GM21360 (cell line): ENCODE results near the gene KXD1.
"Not testable (repeated sequence)": the region's sequence is repeated elsewhere in the genome, so short reads cannot be mapped to it uniquely, and the experiment has no call there.

Experiments used
- ATAC-seq: cut with Tn5 transposase; IDR thresholded peaks from one replicate; pipeline ENCODE4 v1.9.1; 2021; ENCODE audit warnings: mild to moderate bottlenecking, moderate library complexity; ENCODE audit not compliant: unreplicated experiment

KXD1 gene

GRCh38 chr19:18576383-18576782 is 18.7 kb downstream of the KXD1 start:
- ATAC-seq = no peak

- ATAC-seq = no peak
Measured at GRCh38 chr19:18577365-18577914, 19.8 kb downstream of the KXD1 start.

GRCh38 chr19:18580311-18580710 is 22.6 kb downstream of the KXD1 start:
- no peak for ATAC-seq

GRCh38 chr19:18586306-18586705 is 28.6 kb downstream of the KXD1 start:
- ATAC-seq = no peak

GRCh38 chr19:18587561-18587960 is 29.9 kb downstream of the KXD1 start:
- no peak for ATAC-seq

- no peak for ATAC-seq
Measured at GRCh38 chr19:18587962-18588610, 30.4 kb downstream of the KXD1 start.

- peak; percentile 56 for ATAC-seq
Measured at GRCh38 chr19:18588611-18589379, 31.1 kb downstream of the KXD1 start, which contains the start of gene REX1BD. Gene REX1BD, plus strand, starts transcription at chr19:18588798. Its CDS starts 4 bp downstream, at chr19:18588802.

GRCh38 chr19:18589380-18590272 is 32.0 kb downstream of the KXD1 start:
- peak; percentile 30 for ATAC-seq

GRCh38 chr19:18590273-18591272 is 32.9 kb downstream of the KXD1 start:
- ATAC-seq = no peak

GRCh38 chr19:18591735-18592385 is 34.2 kb downstream of the KXD1 start:
- no peak for ATAC-seq

GRCh38 chr19:18592732-18593131 is 35.1 kb downstream of the KXD1 start:
- not testable (repeated sequence) for ATAC-seq

- ATAC-seq = no peak
Measured at GRCh38 chr19:18593367-18594095, 35.9 kb downstream of the KXD1 start.

GRCh38 chr19:18594096-18594823 is 36.6 kb downstream of the KXD1 start:
- peak; percentile 42 for ATAC-seq

GRCh38 chr19:18594824-18595373 is 37.2 kb downstream of the KXD1 start:
- no peak for ATAC-seq

GRCh38 chr19:18595475-18595874 is 37.8 kb downstream of the KXD1 start:
- ATAC-seq = no peak

- no peak for ATAC-seq
Measured at GRCh38 chr19:18596752-18597157, 39.1 kb downstream of the KXD1 start.

GRCh38 chr19:18597809-18598660 is 40.4 kb downstream of the KXD1 start:
- no peak for ATAC-seq
